GM12878 (cell line): Measurements from ENCODE around the gene SLC9B1. TPM values are rescaled to one million over a fixed set of nuclear protein-coding genes. Genes with fewer than 3 reads are reported as not detected.

Experiments
- ATAC-seq: fragments of 200-7000 bp; cut with Tn5 transposase; 3 replicates; pipeline ENCODE4 v1.9.1; 2020; ENCODE audit warnings: mild to moderate bottlenecking, moderate library complexity
- BruUV-seq: library from RNA; stranded (reverse); fragments of 400-500 nt; replicated peaks from 2 replicates; lab custom pipeline; 2021; lab: Mats Ljungman, UMichigan
- CTCF ChIA-PET: fragments of 300-600 bp; sonication (Branson Sonifier 250); formaldehyde crosslinking; extraction: SDS; loops from one replicate; lab custom pipeline; 2021; ENCODE audit warnings: inconsistent platforms; lab: Yijun Ruan, JAX
- POLR2A ChIA-PET: fragments of 350-600 bp; formaldehyde crosslinking; extraction: SDS; loops from one replicate; lab custom pipeline; 2021; ENCODE audit warnings: inconsistent platforms; lab: Charles Lee
- RAD21 ChIA-PET: fragments of 300-600 bp; sonication (Branson Sonifier 250); formaldehyde crosslinking; loops from one replicate; lab custom pipeline; 2023; ENCODE audit warnings: antibody characterized with exemption; ENCODE audit not compliant: unreplicated experiment; lab: Charles Lee
- SMC1A ChIA-PET: fragments of 300-600 bp; sonication (Branson Sonifier 250); formaldehyde crosslinking; loops from one replicate; lab custom pipeline; 2023; ENCODE audit not compliant: unreplicated experiment, uncharacterized antibody; lab: Charles Lee
- DNase-seq: peaks from one replicate; pipeline ENCODE4 v3.0.0-alpha.2; 2011; ENCODE audit warnings: low read depth, low spot score
- FAIRE-seq: peaks from 3 replicates; lab custom pipeline; 2011; peaks lifted over from hg19 to GRCh38; lab: Jason Lieb, UNC
- H2AFZ ChIP-seq: 2 replicates; pipeline ENCODE4 v1.6.0; 2011; ENCODE audit warnings: low read depth, low read length, control low read depth; ENCODE audit not compliant: control insufficient read depth
- H3K27ac ChIP-seq: 2 replicates; pipeline ENCODE4 v1.5.1; 2011; ENCODE audit warnings: control low read depth; ENCODE audit not compliant: control insufficient read depth, insufficient read depth
- H3K27me3 ChIP-seq, 2 experiments: replicated peaks in 1 of 2; 2 replicates each; pipeline versions ENCODE4 v1.6.0 to v1.6.1; 2011; ENCODE audit warnings: low read length in 1 of 2; ENCODE audit not compliant: control insufficient read depth in 2 of 2, insufficient read depth in 2 of 2
- H3K36me3 ChIP-seq, 2 experiments: 2 replicates each; pipeline ENCODE4 v1.5.1; 2011; ENCODE audit warnings: low read length in 1 of 2; ENCODE audit not compliant: control insufficient read depth in 2 of 2, insufficient read depth in 2 of 2
- H3K4me1 ChIP-seq: 2 replicates; pipeline ENCODE4 v1.6.1; 2011; ENCODE audit warnings: mild to moderate bottlenecking, low read length, moderate library complexity, mixed read lengths; ENCODE audit not compliant: control insufficient read depth, insufficient read depth
- H3K4me2 ChIP-seq: 2 replicates; pipeline ENCODE4 v1.6.0; 2011; ENCODE audit warnings: control low read depth; ENCODE audit not compliant: control insufficient read depth, insufficient read depth
- H3K4me3 ChIP-seq: fragments of 200-600 bp; sonication (generic); 2 replicates; pipeline ENCODE4 v1.5.1; 2016
- H3K79me2 ChIP-seq: 2 replicates; pipeline ENCODE4 v1.6.0; 2011; ENCODE audit warnings: low read length; ENCODE audit not compliant: control insufficient read depth, insufficient read depth
- H3K9ac ChIP-seq: 2 replicates; pipeline ENCODE4 v1.8.0; 2011; ENCODE audit warnings: low read length, control low read depth, mixed read lengths; ENCODE audit not compliant: control insufficient read depth, insufficient read depth
- H3K9me3 ChIP-seq: replicated peaks from 3 replicates; pipeline ENCODE4 v1.5.1; 2011; ENCODE audit warnings: mild to moderate bottlenecking, low read length; ENCODE audit not compliant: control insufficient read depth, insufficient read depth
- H4K20me1 ChIP-seq: 2 replicates; pipeline ENCODE4 v1.6.0; 2011; ENCODE audit not compliant: control insufficient read depth, insufficient read depth
- CHD4 ChIP-seq: fragments of 200-600 bp; sonication (generic); IDR thresholded peaks from 2 replicates; pipeline ENCODE4 v1.6.1; 2016; ENCODE audit warnings: mild to moderate bottlenecking
- CREM ChIP-seq: IDR thresholded peaks from 2 replicates; pipeline ENCODE4 v1.6.1; 2014; ENCODE audit warnings: antibody characterized with exemption, low read depth
- EGR1 ChIP-seq, 2 experiments: IDR thresholded peaks; 1 replicate in 1 of 2; 2 replicates in 1 of 2; pipeline ENCODE4 v1.6.1; 2011 to 2012; ENCODE audit warnings: low read depth in 2 of 2, low read length in 2 of 2, borderline replicate concordance in 1 of 2, mild to moderate bottlenecking in 1 of 2, moderate library complexity in 1 of 2
- FOXM1 ChIP-seq: IDR thresholded peaks from 2 replicates; pipeline ENCODE4 v1.6.1; 2012; ENCODE audit warnings: low read depth, mild to moderate bottlenecking, inconsistent platforms, low read length, moderate library complexity
- RUNX3 ChIP-seq: IDR thresholded peaks from 2 replicates; pipeline ENCODE4 v1.6.1; 2012; ENCODE audit warnings: low read length, inconsistent platforms
- SMAD1 ChIP-seq: fragments of 450-650 bp; IDR thresholded peaks from 2 replicates; pipeline ENCODE4 v1.6.1; 2018; ENCODE audit warnings: mild to moderate bottlenecking, low read depth; ENCODE audit not compliant: partially characterized antibody
- SMARCA5 ChIP-seq: fragments of 450-650 bp; IDR thresholded peaks from 2 replicates; pipeline ENCODE4 v1.6.1; 2017; ENCODE audit warnings: mild to moderate bottlenecking
- ZNF207 ChIP-seq: fragments of 450-650 bp; IDR thresholded peaks from 2 replicates; pipeline ENCODE4 v1.6.1; 2014; ENCODE audit warnings: antibody characterized with exemption, mild to moderate bottlenecking, borderline replicate concordance
- WGBS: methylation state at CpG from one replicate; pipeline ENCODE4 v1.1.6; 2016; ENCODE audit warnings: low lambda C conversion rate; ENCODE audit not compliant: insufficient replicate concordance, insufficient coverage; ENCODE audit errors: missing lambda C conversion rate; 5-methylcytosine and 5-hydroxymethylcytosine counted together
- in situ Hi-C: fragments of 300-500 bp; cut with MboI; formaldehyde crosslinking; loops from 9 replicates; pipeline ENCODE4 v1.14.3; 2018; ENCODE audit warnings: mixed read lengths
- intact Hi-C: fragments of 100-400 bp; cut with micrococcal nuclease; formaldehyde crosslinking; loops from one replicate; pipeline ENCODE4 v1.14.2; 2022; ENCODE audit not compliant: unreplicated experiment
- polyA plus RNA-seq, 11 experiments: library from polyadenylated mRNA; depleted of rRNA in 4 of 11; unstranded in 6 of 11; stranded (reverse) in 5 of 11; fragments of >200 nt; fragmentation: Nextera tagmentation in 4 of 11; fragmentation: Illumina TruSeq in 1 of 11; extraction: Ambion mirVana in 4 of 11; extraction: Trizol in 1 of 11; gene quantifications; 1 replicate in 1 of 11; 2 replicates in 10 of 11; pipeline versions ENCODE4 v1.2.1 to v1.2.3, GENCODE V29; 2011 to 2016; ENCODE audit warnings: inconsistent platforms in 2 of 11, missing spikeins in 2 of 11, low read depth in 1 of 11
- total RNA-seq, 4 experiments: library from RNA; depleted of rRNA in 3 of 4; stranded (reverse); fragments of >200 nt in 3 of 4; fragmentation: Illumina TruSeq in 1 of 4; extraction: Trizol in 1 of 4; gene quantifications; 2 replicates each; pipeline versions ENCODE4 v1.2.1 to v1.2.3, GENCODE V29; 2013 to 2021

Gene SLC9B1
- total and polyA plus RNA-seq, 10 of the 15 experiments (the other 5 are each of a cell fraction or from before 2014, with no cell fraction given): 1.0 to 3.5 (median 1.8) TPM

- BruUV-seq: TSS peak; percentile 59
- SMC1A ChIA-PET: interaction anchor here (0.9 to 5.4 kb wide), 3 partner anchors 44 to 58 kb away, joined by 3 to 91 read pairs (median 16); partner anchors contain the start of gene UBE2D3
- peaks cover 5% of the 10 kb centered on the region; the same call in 1 of the 2 replicates for H3K4me1 ChIP-seq
- whole genome bisulfite sequencing: 2% methylated on average over 19 of the region's 19 CpGs
- peaks cover 0 to 3% of the 10 kb centered on the region in 2 experiments; a peak in 1 of 4 replicates for H3K36me3 ChIP-seq
- intact Hi-C loops: loop anchor here (2.0 to 10.0 kb wide), 5 partner anchors 107 to 525 kb away; partner anchors contain the start of genes MANBA, NFKB1 and SLC39A8
- in situ Hi-C loops: no loop called here
- H3K79me2 ChIP-seq: peaks cover 78% of the 10 kb centered on the region
- H3K27ac ChIP-seq: peak overlapping the region; percentile 98
- DNase-seq (no peak), ATAC-seq (peak; percentile 39), FAIRE-seq (no peak)
- no peaks in the 10 kb centered on the region for H4K20me1 ChIP-seq
- peak overlapping the region; percentile 70 for H3K4me3 ChIP-seq
- peak overlapping the region; percentile 96 for H2AFZ ChIP-seq
- TF ChIP-seq SMARCA5: no peak
- TF ChIP-seq RUNX3: peak; percentile 22; the same call in 1 of the 2 replicates
- no peak for TF ChIP-seq ZNF207
- TF ChIP-seq CREM: no peak
- TF ChIP-seq SMAD1: peak; percentile 13
- TF ChIP-seq EGR1 (IDR thresholded peaks at IDR 0.05; ENCODE audit: borderline replicate concordance in 1 of 2, low read depth in 2 of 2, low read length in 2 of 2): 0 out of 3 replicates have a peak, but pooled peaks of 1 of the 2 experiments have one; percentile 36
- peak; percentile 54; the same call in 1 of the 2 replicates for TF ChIP-seq FOXM1
- no peak for TF ChIP-seq CHD4
- peaks cover 2% of the 10 kb centered on the region; the same call in 2 of the 3 replicates for H3K9me3 ChIP-seq
- POLR2A ChIA-PET: interaction anchor here (0.9 to 5.4 kb wide), 5 partner anchors 44 to 367 kb away, joined by 3 to 164 read pairs (median 7); partner anchors contain the start of genes MANBA and UBE2D3
- peak overlapping the region; percentile 94 for H3K4me2 ChIP-seq
- RAD21 ChIA-PET: interaction anchor here (1.2 to 7.4 kb wide), 4 partner anchors 14 to 205 kb away, joined by 3 to 139 read pairs (median 7); partner anchors contain the start of gene UBE2D3
- no peaks in the 10 kb centered on the region for H3K27me3 ChIP-seq
- CTCF ChIA-PET: interaction anchor here (1.0 to 4.7 kb wide), 2 partner anchors 41 to 44 kb away, joined by 4 to 30 read pairs; partner anchors contain the start of gene UBE2D3
- H3K9ac ChIP-seq: peak overlapping the region; percentile 97
Measured at GRCh38 chr4:102869569-102870197, 149.8 kb downstream of the SLC9B1 start.
